DMS 273 (cell line): Measurements from ENCODE around the gene ATG4A.

Experiments
- DNase-seq: peaks from one replicate; lab custom pipeline; 2025; ENCODE audit not compliant: unreplicated experiment; lab: John Stamatoyannopoulos, UW

Gene ATG4A

GRCh38 chrX:108167211-108167872 is 75.8 kb downstream of the ATG4A start:
- DNase-seq: no peak

GRCh38 chrX:108168961-108169740 is 77.6 kb downstream of the ATG4A start:
- DNase-seq: no peak

- DNase-seq: no peak
These were observed 78.2 kb downstream of the ATG4A start for GRCh38 chrX:108169768-108170167.

GRCh38 chrX:108171671-108172070 is 80.1 kb downstream of the ATG4A start:
- DNase-seq: no peak

- no peak for DNase-seq
These were observed 82.3 kb downstream of the ATG4A start for GRCh38 chrX:108173874-108174273.

GRCh38 chrX:108177351-108178142 is 86.0 kb downstream of the ATG4A start:
- DNase-seq: no peak

- DNase-seq: peak; percentile 29
These were observed 86.5 kb downstream of the ATG4A start for GRCh38 chrX:108178143-108178498.

- no peak for DNase-seq
These were observed 95.2 kb downstream of the ATG4A start for GRCh38 chrX:108186811-108187210.

GRCh38 chrX:108198420-108198819 is 106.8 kb downstream of the ATG4A start:
- DNase-seq: no peak

GRCh38 chrX:108199041-108199440 is 107.5 kb downstream of the ATG4A start:
- no peak for DNase-seq

GRCh38 chrX:108199691-108200090 is 108.1 kb downstream of the ATG4A start:
- DNase-seq: peak; percentile 82

- DNase-seq: no peak
These were observed 112.0 kb downstream of the ATG4A start for GRCh38 chrX:108203540-108203939.
